Measurements from ENCODE around the gene CYB5B.

The CYB5B gene

DNA sequence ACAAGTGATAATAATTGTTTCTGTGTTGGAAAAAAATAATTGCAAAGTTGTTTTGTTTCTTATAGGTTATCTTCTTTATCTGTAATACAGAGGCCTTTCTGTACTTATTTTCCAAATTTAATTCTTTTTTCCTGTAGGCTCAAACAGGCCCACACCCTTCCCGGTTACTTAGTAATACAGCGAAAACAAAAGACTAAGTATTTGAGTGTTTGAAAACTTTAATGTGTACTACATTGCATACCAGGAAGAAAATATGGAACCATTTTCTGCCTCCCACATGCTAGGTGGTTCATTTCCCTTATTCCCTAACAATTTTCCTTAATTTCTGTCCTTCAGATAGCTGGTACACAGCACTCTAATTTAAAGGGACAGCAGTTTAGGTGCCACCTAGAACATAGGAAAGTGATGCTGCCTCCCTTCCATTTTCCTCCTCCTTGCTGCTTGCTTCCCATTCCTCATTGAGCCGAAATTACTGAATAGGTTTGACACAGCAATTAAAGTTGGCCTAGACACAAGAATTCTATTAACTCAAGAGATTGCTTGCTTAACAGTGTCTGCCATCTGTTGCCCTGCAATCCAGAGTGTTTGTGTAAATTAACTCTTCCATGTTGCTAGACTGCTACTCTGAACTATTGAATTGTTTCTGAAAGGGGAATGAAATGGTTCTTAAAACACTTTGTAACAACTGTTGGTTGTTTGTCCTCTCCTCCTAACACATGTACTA, 24.2 kb downstream of the CYB5B start:
- no peak for DNase-seq (ENCODE audit: low spot score)

GRCh38 chr16:69451166-69451565, 26.7 kb downstream of the CYB5B start:
- DNase-seq (ENCODE audit: low spot score): no peak

DNA sequence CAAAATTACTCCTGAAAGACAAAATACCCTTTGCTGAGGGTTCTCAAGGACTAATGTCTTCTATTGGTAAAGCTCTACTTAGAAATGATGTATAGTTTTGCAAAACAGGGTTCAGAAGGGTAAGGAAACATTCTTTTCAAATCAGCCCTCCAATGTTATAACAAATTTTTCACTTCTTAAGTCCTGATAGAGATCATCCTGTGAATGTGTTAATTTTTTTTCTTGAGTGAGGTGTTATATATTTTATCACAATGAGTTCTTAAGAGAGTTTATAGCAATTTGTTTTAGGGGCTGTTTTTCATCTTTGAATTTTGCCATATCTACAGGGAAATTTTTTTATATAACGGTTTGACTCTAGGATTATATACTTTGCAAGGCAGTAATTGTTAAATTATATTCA, 29.5 kb downstream of the CYB5B start:
- no peak for DNase-seq (ENCODE audit: low spot score)

GRCh38 chr16:69463876-69464275, 39.5 kb downstream of the CYB5B start:
- no peak for DNase-seq (ENCODE audit: low spot score)

GRCh38 chr16:69465083-69465721, 40.8 kb downstream of the CYB5B start:
- DNase-seq (ENCODE audit: low spot score): no peak

GRCh38 chr16:69465881-69466280, 41.5 kb downstream of the CYB5B start:
- DNase-seq (ENCODE audit: low spot score): no peak

DNA sequence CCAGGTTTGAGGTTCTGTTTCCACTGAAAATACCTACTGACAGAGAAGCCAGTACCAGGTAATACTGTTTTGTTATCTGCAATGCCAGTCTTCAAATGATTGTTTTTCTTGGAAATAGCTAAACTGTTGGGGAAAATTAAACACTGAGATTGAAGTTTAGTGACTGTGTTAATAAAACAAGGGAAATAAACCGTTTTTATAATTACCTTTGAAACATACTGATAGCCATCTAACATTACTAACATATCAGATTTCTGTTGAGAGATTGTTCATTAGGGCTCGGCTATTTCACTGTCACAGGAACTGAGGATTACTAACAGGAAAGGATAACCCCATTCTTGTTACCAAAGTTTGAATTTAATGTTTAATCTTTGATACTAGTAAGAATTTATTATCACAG, 42.1 kb downstream of the CYB5B start:
- no peak for DNase-seq (ENCODE audit: low spot score)

GRCh38 chr16:69467080-69467479, 42.7 kb downstream of the CYB5B start:
- no peak for DNase-seq (ENCODE audit: low spot score)

DNA sequence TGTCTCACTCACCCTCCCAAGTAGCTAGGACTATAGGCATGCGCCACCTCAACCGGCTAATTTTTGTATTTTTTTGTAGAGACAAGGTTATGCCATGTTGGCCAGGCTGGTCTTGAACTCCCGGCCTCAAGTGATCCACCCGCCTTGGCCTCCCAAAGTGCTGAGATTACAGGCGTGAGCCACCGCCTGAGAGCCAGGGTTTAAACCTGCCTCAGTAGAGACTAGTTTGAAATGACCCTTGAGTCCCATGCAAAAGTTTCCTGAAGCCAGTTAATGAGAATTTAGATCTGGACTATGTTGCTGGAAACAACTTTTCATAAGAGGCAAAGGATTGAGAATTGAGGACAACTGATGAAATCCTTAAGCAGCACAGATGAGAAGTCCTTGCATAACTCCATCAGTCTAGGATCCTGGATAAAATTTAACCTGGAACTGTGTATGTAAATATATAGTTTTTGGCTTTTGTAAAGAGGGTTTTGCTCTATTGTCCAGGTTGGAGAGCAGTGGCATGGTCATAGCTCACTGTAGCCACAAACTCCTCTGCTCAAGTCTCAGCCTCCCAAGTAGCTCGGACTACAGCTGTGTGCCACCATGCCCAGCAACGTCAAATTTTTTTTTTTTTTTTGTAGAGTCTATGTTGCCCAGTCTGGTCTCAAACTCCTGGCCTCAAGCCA, 43.2 kb downstream of the CYB5B start:
- DNase-seq (ENCODE audit: low spot score): no peak

DNA sequence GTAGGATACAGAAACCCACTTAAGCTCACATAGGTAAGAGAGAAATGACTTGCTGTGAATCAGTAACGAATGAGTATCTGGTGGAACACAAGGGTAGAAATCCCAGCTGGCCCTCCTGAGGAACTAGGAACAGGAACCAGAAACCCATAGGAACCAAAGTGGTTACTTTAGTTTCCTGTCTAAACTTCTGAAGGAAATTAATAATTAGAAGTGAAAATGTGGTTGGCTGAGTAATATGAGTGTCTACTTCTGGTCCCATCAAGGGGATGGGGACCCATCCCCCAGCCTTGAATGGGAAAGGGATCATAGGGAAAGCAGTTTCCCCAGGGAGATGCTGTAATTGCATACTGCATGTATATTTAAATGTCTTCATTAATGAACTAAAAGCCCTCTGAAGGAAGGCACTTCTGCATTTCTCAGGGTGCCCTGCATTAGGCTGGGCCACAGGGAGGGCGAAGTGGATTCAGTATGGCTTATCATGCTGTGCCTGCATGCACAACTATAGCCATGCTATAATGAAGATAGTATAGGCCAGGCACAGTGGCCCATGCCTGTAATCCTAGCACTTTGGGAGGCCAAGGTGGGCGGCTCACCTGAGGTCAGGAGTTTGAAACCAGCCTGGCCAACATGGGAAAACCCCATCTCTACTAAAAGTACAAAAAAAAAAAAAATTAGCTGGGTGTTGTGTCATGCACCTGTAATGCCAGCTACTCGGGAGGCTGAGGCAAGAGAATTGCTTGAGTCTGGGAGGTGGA, 45.6 kb downstream of the CYB5B start:
- DNase-seq (ENCODE audit: low spot score): no peak

- no peak for DNase-seq (ENCODE audit: low spot score)
Measured at GRCh38 chr16:69471121-69471520, 46.7 kb downstream of the CYB5B start.

- DNase-seq (ENCODE audit: low spot score): no peak
Measured at GRCh38 chr16:69474408-69474807, 50.0 kb downstream of the CYB5B start.

GRCh38 chr16:69476920-69477443, 52.6 kb downstream of the CYB5B start:
- no peak for DNase-seq (ENCODE audit: low spot score)

DNA sequence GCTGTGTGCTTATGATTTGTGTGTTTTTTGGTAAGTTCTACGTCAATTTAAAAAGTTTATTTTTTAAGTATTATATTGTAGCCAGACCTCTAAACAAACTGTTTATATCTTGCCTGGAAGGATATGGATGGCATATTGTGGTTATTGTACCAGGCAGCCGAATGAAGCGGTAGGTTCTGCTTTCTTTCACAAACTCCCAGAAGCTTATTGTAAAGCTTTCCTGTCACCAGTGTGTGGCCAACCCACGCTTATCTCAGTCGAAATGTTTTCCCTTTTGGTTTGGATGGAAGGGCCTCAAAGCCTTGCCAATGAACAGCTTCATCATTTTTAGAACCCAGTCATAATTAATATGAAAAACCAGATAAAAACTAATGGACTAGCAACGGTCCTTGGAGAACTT, 53.1 kb downstream of the CYB5B start:
- DNase-seq (ENCODE audit: low spot score): no peak

DNA sequence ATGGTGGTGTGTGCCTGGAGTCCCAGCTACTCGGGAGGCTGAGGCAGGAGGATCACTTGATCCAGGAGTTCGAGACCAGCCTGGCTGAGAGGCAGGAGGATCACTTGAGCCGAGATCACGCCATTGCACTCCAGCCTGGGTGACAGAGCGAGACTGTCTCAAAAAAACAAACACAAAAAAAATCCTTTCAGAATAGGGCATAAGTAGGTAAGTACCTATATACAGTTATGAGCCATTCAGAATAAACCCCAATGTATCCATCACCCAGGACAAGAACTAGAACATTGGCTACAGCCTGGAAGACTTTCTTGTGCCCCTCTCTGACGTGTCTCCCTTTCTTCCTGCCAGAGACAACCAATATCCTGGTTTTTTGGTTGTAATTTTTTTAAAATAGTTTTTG, 54.3 kb downstream of the CYB5B start:
- no peak for DNase-seq (ENCODE audit: low spot score)

DNA sequence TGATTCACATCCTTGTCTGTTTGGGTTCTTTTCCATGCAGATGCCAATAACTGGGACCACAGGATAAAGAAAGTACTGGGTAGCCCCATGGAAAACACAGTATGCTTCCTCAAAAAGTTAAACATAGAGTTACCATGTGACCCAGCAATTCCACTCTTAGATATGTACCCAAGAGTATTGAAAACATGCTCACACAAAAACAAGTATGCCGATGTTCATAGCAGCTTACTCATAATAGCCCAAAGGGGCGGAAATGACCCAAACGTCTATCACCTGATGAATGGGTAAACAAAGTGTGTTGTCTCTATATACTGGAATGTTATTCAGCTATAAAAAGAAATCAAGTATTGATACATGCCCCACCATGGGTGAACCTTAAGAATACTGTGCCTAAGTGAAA, 55.4 kb downstream of the CYB5B start:
- no peak for DNase-seq (ENCODE audit: low spot score)

DNA sequence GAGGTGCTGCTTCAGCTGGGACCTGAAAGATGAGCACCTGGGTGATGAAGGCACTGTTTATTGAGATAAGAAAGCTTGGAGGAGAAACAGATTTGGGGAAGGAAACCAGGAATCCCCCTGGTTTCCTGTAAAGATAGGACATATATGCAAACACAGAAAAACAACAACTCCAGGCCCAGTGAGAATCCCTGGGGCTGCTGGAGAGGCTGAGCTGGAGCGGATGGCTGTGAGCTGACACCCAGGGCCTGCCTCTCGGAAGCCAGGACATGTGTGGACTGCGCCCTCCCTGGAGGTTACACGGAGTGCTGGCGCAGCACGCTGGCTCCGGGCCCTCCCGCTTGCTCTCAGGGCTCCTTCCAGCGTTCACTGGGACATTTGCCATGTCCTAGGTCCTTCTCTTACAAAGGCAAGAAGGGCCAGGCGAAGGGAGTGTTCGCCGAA, 57.5 kb downstream of the CYB5B start:
- no peak for DNase-seq (ENCODE audit: low spot score)

DNA sequence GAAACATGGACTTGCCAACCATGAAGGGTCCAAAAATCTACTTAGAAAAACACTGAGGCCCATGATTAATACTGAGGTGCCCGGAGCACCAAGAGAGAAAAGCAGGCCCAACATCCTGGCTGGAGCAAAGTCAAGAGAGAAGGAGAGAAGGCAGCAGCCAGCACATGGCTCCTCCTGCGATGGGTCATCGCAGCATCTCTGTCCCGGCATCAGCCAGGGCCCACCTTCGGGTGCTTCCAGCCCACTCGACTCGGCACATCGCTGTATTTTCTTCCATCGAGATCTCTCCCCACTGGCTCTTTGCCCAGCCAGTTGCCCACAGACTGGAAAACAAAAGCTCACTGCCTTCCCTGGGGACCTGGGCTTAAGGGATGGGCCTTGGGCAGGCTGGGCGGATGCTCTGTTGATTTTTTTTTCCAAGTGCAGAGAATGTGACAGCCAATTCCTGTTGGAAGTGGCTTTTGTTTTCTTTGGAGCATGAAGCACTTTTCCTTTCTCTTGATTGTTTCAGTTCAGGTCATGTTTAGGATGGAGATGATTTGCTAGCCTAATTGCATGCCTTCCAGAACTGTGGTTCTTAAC, 58.1 kb downstream of the CYB5B start:
- DNase-seq (ENCODE audit: low spot score): no peak

DNA sequence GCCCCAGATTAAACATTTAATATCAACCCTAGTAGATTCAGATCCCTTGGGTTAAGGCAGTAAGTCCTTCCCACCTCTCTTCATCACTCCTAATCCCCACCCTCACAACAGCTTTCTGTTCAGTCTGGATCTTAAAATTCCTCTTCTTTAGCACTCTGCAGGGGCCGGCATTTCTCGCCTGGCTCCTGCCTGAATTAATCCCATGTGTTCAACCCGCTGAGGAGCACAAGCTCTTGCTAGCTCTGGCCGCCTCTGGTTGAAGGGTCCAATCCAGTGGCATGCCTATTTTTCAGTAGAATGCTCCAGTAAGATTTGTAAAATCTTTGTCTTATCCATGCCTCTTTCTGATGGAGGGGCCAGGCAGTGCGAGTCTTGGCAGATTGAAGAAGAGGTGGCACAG, 59.2 kb downstream of the CYB5B start:
- no peak for DNase-seq (ENCODE audit: low spot score)

- DNase-seq (ENCODE audit: low spot score): no peak
Measured at GRCh38 chr16:69485361-69485760, 60.9 kb downstream of the CYB5B start.

DNA sequence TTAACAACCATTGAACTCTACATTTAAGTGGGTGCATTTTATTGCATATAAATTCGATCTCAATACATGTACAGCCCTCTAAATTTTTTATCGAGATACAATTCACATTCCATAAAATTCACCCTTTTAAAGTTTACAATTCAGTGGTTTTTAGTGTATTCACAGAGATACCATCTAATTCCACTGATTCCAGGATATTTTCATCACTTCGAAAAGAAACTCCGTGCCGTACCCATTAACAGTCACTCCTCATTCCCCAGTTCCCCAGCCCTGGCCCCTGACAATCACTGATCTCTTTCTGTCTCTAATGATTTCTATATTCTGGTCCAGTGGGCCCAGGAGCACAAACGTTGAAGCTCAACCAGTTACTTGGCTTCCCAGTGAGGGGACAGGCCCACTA, 61.4 kb downstream of the CYB5B start:
- DNase-seq (ENCODE audit: low spot score): no peak

DNA sequence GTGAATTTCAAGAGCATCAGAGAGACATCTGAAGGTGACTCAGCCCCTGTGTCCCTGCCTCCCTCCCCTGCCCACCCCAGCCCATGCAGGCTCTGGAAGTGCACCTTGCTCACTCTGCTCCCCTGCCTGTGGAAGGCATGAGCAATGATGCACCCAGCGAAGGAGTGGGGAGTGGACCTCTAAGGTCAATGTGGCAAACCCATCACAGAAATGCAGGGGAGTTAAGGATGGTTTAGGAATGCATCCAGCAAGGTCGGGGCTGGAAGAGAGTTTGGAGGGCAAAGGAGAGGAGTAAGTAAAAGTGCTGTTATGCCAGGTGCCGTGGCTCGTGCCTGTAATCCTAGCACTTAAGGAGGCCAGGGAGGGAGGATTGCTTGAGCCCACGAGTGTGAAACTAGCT, 61.9 kb downstream of the CYB5B start:
- DNase-seq (ENCODE audit: low spot score): no peak

Measured in iPS-NIHi11 (cell line).